Measurements from ENCODE around the gene LILRB5.
A peak's percentile ranks its signal among the peaks of the same experiment; 100 is the strongest.
"Not testable (repeated sequence)": the region's sequence is repeated elsewhere in the genome, so short reads cannot be mapped to it uniquely, and the experiment has no call there.

Gene LILRB5

GRCh38 chr19:54257116-54257480 lies at the start of gene LILRB5:
LILRB5 (minus strand) TSS chr19:54257273; CDS start chr19:54257193, 80 bp downstream.
- DNase-seq = no peak

DNA sequence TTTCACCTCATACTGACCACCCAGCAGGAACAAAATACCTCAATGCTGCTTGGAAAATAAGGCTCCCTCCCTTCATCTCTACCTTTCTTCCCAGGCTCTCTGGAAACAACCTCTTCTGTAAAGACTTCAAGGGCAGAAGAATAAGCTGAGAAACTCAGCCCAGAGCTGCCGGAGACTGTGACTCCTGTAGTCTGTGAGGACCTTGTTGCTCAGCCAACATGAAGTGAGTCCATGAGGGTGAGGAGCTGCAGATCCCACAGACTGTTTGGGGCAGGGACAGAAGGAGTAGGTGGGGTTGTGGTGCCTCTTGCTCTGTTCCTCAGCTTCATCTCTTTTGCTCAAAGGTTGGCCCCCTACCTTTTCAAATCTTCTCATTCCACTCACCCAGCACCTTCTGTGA lies 48.1 kb upstream of the LILRB5 start:
- DNase-seq = no peak

DNA sequence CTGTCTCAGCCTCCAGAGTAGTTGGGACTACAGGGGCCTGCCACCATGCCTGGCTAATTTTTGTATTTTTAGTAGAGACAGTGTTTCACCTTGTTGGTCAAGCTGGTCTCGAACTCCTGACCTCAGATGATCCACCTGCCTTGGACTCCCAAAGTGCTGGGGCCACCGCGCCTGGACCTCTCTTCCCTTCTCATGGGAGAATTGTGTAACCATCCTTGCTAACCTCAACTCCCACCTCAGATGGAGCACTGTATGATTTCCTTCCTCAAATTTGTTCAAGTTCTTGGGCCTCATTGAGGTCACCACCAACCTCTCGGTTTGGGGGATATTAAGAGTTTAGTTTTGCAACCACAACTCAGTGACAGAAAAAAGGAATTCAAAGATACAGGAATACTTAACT lies 45.2 kb upstream of the LILRB5 start:
- no peak for DNase-seq

GRCh38 chr19:54299515-54299914 lies 42.4 kb upstream of the LILRB5 start:
- no peak for DNase-seq

DNA sequence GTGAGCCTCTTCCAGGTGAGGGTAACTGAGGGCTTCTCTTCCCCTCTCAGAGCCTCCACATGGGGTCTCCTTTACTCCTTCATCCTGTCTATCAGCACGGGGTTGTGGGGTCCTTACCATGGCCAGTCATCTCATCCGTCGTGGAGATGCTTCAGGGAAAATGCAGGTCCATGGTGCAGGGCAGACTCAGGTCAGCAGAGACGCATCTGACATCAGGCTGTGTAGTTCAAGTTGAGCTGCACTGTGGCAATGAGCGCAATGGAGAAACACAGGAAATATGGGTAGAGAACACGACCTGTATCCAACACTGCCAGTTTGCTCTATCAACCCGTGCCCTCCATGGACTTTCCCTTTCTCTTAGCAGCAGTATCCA lies 42.0 kb upstream of the LILRB5 start:
- no peak for DNase-seq

DNA sequence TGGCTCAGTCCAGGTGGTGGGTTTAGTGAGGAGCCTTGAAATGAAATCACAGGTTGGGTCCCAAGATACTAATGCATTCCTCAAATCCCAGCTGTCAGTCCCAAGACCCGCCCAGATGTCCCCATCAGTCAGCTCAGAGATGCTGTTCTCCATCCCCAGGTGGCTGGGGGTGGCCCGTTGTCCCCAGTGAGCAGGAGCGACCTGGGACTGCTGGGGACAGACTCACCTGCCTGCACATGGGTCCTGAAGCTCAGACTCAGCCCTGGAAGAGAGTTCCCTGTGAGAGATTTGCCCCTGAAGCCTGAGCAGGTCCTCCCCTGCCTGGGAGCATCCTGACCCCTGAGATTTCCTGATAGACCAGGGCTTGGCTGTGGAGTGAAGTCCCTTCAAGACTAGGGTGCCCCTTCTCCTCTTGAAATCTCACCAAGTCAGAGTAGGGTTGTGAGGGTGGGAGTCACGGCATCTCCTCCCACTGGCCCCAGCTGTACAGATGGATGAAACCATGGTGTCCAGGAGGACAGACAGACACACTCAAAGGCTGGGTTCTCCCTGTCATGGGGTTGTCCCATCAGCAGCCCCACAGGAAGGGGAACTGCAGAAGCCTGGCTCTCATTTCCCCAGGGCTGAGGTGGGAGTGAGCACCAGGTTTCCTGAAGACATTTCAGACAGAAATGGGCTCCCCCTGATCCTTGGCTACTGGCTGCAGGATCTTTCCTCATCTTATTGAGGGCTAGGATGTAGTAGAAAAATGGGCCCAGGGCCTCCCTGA lies 41.5 kb upstream of the LILRB5 start:
- no peak for DNase-seq

DNA sequence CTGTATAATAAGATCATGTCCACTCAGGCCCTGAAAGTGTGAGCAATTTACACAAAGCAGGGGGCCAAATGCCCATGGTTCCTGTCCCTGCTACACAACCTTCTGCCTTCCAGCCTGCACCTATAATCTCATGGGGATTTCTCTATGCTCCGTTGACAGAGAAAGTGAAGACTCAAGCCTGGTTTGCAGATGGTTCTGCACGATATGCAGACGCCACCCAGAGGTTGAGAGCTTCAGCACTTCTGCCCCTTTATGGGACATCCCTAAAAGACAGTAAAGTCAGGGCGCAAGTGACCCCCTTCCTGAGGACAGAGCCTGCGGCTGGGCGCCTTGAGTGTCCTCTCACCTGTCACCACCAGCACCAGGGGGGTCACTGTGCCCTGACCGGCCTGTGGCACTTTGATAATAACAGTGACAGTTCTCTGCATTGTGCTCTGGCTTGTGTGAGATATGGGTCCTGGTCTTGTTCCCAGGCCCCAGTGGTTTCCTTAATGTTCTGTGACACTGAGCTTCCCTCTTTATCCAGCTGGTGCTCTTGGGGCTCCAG lies 40.8 kb upstream of the LILRB5 start:
- DNase-seq = no peak

- DNase-seq = no peak
These were observed 37.5 kb upstream of the LILRB5 start for GRCh38 chr19:54294539-54294938.

- not testable (repeated sequence) for DNase-seq
These were observed 32.1 kb upstream of the LILRB5 start for GRCh38 chr19:54289160-54289559.

DNA sequence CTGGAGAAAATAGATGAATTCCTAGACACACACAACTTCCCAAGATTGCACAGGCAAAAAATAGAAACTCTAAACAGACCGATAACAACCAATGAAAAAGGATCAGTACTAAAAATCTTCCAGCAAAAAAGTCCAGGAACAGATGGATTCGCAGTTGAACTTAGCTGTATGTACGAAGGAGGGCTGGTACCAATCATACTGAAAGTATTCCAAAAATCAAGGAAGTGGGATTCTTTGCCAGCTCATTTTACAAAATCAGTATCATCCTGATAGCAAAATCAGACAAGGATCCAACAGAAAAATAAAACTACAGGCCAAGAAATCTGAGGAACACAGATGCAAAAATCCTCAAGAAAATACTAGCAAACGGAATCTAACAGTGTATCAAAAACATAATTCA lies 30.4 kb upstream of the LILRB5 start:
- DNase-seq = peak; percentile 1

GRCh38 chr19:54286283-54286682 lies 29.2 kb upstream of the LILRB5 start:
- DNase-seq = not testable (repeated sequence)

GRCh38 chr19:54285427-54286056 lies 28.5 kb upstream of the LILRB5 start:
- DNase-seq = not testable (repeated sequence)

- no peak for DNase-seq
These were observed 25.8 kb upstream of the LILRB5 start for GRCh38 chr19:54282686-54283470.

GRCh38 chr19:54281729-54282075 lies 24.6 kb upstream of the LILRB5 start:
- DNase-seq = not testable (repeated sequence)

DNA sequence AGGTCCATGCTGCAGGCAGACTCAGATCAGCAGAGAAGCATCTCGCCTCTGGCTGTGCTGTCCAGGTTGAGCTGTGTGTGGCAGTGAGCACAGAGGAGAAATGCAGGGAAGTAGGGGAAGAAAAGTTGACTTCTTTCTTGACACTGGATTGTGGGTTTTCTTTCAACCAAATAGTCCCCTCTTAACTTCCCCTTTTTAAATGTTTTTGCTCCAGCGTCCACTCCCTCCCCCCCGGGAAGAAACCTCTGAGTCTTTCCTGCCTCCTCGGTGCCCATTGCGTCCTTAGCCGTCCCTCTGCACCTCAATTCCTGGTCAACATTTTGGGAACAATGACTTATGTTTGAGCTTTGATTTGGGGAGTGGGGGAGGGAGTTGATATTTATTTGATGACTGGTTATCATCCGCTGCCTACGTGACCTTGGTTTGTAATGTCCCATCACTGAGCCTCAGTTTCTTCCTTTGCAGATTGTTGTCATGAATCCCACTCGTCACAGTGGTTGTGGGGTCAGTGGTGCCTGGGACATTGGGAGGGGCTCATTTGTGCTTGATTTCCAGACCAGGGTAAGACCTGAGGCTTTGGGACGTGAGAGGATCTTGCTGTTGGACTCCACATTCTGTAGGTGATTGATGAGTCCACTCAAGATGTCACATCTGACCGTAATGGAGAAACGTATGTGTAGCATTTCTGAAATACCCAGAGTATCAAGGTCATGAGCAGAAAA lies 24.1 kb upstream of the LILRB5 start, which contains the start of gene LILRB2:
Gene LILRB2, minus strand, starts transcription at position 104 of the 722 bp plus-strand sequence. CDS start 614 bp downstream, outside the sequence.
- DNase-seq = no peak

GRCh38 chr19:54280441-54280840 lies 23.4 kb upstream of the LILRB5 start:
- not testable (repeated sequence) for DNase-seq

GRCh38 chr19:54280025-54280424 lies 23.0 kb upstream of the LILRB5 start:
- not testable (repeated sequence) for DNase-seq

GRCh38 chr19:54279406-54279962 lies 22.4 kb upstream of the LILRB5 start:
- DNase-seq = no peak

GRCh38 chr19:54278571-54279195 lies 21.6 kb upstream of the LILRB5 start:
- DNase-seq = not testable (repeated sequence)

DNA sequence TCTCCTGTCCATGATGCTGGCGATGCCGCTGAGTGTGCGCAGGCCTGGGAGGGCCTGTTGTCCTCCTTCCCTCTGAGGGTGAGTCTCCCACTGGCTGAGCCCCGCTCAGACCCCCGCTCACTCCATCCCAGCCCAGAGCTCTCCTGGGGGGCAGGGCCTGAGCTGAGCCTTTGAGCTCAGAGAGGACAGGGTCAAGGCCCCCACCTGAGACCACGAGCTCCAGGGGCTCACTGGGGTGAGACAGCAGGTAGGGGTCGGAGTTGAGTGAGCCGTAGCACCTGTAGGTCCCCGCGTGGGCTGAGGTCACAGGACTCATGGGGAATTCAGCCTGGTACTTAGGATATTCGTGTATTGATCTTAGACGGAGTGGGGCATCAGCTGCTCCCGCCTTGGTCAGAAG lies 21.0 kb upstream of the LILRB5 start:
- DNase-seq = not testable (repeated sequence)

- DNase-seq = not testable (repeated sequence)
These were observed 20.1 kb upstream of the LILRB5 start for GRCh38 chr19:54277111-54277615.

DNA sequence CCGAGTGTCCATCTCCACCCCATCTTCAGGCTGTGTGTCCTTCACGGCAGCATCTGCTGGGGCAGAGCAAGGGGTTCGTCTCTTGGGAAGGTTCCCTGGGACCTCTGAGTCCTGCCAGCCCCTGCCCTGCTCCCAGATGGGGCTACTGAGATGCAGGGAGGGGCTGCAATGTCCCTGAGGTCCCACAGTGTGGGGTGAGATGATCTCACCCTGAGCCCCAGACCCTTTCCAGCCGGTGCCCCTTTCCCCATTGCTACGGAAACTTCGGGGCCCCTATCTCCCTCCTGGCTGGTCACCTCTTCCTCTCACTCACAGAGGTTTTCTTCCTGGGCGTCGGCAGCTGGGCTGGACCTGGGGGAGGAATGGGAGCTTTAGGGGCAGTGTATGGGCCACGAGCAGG lies 18.9 kb upstream of the LILRB5 start:
- DNase-seq = no peak

All from eye (tissue), 1 donor.